GM19193 (cell line): ENCODE data around the gene L3MBTL1.

Experiments
- POLR2A ChIP-seq: IDR thresholded peaks from 4 replicates; pipeline ENCODE4 v1.6.1; 2011; ENCODE audit not compliant: insufficient read depth, insufficient read length; ENCODE audit errors: extremely low read depth

Gene L3MBTL1

DNA sequence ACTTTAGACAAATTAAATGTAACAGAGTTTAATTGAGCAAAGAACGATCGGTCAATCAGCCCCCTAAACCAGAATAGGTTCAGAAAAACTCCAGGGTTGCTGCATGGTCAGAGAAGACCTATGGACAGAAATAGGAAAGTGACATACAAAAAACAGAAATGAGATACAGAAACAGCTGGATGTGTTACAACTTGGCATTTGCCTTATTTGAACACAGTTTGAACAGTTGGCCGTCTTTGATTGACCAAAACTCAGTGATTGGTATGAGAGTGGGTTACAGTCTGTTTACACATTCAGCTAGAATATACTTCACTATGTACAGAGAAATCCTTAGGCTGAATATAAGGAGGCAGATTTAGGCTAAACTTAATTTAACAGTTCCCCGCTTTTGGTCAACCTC lies 29.9 kb upstream of the L3MBTL1 start:
- no peak for TF ChIP-seq POLR2A

DNA sequence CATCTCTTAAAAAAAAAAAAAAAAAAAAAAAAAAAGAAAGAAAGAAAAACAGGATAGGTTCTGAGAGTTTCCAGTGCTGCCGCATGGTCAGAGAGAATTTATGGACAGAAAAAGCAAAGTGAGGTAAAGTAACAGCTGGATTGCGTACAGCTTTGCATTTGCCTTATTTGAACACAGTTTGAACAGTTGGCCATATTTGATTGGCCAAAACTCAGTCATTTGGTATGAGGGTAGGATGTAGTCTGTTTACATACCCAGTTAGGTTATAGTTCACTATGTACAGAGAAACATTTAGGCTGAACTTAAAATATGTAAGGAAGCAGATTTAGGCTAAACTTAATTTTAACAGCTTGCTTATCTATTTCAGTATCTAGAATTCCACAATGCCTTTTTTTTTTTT lies 17.5 kb upstream of the L3MBTL1 start:
- TF ChIP-seq POLR2A = no peak

DNA sequence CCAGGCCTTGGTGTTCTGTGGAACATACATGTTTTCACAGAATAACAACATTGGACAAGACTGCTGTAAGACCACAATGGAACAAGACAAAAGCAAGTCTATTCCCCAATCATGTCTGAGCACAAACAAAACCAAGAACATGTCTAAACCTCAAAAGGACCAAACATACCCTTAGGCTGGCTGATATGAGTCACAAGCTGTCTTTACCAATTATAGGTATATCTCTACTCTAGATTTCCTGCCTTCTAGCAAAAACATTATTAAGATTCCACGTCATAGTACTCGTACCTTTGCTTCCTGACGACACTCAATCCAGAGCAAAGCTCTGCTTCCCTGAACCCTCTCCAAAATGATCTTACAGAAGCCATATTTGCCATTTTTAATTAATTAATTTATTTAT lies 15.4 kb upstream of the L3MBTL1 start:
- TF ChIP-seq POLR2A = no peak

DNA sequence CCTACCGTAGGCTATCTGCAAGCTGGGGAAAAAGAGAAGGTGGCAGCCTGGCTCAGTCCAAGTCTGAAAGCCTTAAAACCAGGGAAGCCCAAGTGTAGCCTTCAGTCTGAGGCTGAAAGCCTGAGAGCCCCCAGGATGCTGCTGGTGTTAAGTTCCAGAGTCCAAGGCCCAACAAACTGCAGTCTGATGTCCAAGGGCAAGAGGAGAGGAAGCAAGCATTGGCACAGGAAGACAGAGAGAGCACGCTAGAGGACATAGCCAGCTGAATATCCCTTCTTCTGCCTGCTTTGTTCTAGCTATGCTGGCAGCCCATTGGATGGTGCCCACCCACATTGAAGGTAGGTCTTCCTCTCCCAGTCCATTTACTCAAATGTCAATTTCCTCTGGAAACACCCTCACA lies 12.1 kb upstream of the L3MBTL1 start:
- no peak for TF ChIP-seq POLR2A

DNA sequence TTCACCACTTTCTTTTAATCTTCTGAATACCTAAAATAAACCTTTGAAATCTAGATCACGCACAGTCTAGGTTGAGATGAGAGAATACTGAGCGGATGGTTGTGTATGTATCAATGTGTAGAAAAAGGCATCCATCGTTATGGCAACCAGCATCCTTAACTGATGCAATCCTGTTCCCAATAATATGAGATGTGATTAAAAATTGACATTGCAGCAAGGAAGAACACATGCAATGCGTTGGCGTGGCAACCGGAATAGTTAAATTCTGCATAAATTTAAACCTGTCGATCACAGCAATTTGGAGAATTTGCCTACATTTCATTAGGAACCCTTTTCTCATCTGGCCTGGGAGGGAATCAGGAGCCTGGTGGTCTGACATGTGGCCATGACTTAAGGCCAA lies 1.3 kb upstream of the L3MBTL1 start:
- no peak for TF ChIP-seq POLR2A

- no peak for TF ChIP-seq POLR2A
Measured at GRCh38 chr20:43508106-43508505, 609 bp downstream of the L3MBTL1 start.

DNA sequence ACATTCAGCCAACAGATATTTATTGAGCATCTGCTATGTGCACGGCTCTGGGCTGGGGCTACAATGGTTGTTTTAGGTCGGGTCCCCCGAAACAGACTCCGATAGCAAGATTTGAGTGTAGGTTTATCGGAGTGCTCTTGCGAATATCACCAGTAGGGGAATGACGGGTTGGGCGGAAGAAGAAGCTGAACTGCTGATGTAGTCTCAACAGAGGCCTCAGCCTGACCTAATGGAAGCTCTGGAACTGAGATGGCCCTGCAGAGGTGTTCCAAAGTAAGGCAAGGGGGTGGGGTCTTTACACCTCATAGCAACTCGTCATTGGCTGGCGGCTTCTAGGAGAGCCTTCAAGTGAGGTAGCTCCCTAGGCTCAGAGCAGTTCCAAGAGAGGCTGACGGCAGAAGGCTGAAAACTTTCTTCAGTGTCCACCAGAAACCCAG lies 1.1 kb downstream of the L3MBTL1 start:
- TF ChIP-seq POLR2A = no peak

- no peak for TF ChIP-seq POLR2A
Measured at GRCh38 chr20:43511879-43512278, 4.4 kb downstream of the L3MBTL1 start.

- no peak for TF ChIP-seq POLR2A
Measured at GRCh38 chr20:43513372-43513930, 6.0 kb downstream of the L3MBTL1 start.

GRCh38 chr20:43513931-43514647 lies 6.6 kb downstream of the L3MBTL1 start:
- peak; percentile 52 for TF ChIP-seq POLR2A

- TF ChIP-seq POLR2A = no peak
Measured at GRCh38 chr20:43514648-43514999, 7.1 kb downstream of the L3MBTL1 start.

DNA sequence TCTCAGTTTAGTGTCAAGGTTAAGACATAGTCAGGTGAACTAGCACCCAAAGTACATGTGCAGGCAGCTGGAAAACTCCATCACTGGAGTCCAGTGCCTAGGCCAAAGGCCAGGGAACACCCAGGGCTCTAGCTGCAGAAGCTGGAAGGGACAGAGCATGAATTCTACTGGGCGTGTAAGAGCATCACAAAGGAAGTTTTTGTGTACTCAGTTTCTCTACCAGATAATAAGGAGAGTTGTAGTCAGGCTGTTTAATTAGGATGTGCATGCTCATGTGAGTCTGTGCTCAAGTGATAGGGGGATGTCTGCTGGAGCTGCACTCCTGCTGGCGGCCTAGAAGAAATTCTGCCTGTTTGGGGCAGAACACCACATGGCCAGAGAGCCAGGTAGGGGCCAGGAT lies 8.1 kb downstream of the L3MBTL1 start:
- no peak for TF ChIP-seq POLR2A

DNA sequence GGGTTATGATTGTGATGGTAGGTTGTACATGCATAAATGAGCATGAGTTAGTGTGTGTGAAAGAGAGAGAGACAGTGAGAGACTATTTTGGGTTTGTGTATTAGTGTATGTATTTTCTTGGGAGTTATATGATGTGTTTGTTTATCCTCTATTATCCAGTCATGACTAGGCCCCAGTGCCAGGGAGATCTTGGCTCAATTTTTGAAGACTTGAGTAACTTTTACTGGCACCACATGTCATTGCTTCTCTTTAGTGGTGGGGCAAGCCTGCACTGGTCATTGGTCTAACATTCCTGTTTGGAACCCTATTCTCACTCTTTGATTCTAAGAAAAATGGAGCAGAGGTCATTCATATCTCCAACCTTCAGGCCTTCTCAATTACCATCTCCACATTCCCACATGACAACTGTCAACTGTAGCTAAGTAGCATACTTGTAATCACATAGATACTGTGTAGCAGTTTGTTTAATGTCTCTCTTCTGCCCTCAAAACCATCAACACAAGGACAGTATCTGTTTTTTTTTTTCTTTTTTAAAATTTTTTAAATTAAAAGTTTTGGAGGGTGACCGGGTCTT lies 8.8 kb downstream of the L3MBTL1 start:
- TF ChIP-seq POLR2A = no peak

- TF ChIP-seq POLR2A = no peak
Measured at GRCh38 chr20:43520074-43520630, 12.7 kb downstream of the L3MBTL1 start.

DNA sequence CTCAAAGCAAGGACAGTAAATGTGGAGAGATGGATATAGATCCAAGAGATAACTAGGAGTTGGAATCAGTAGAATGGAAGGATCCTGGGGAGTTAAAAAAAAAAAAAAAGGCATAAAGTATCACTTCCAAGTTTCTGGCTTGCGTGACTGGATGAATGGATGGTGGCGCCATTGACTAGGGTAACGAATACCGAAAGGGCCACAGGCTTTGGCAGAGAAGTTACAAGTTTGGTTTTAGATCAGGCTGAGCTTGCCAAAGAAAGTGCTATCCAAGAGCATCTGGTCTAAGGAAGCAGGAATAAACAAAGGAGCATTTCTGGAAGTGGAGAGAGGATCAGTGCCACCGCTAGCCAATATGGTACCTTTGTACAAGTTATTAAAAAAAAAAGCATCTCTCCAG lies 17.5 kb downstream of the L3MBTL1 start:
- TF ChIP-seq POLR2A = no peak

GRCh38 chr20:43528258-43528875 lies 20.9 kb downstream of the L3MBTL1 start:
- no peak for TF ChIP-seq POLR2A

DNA sequence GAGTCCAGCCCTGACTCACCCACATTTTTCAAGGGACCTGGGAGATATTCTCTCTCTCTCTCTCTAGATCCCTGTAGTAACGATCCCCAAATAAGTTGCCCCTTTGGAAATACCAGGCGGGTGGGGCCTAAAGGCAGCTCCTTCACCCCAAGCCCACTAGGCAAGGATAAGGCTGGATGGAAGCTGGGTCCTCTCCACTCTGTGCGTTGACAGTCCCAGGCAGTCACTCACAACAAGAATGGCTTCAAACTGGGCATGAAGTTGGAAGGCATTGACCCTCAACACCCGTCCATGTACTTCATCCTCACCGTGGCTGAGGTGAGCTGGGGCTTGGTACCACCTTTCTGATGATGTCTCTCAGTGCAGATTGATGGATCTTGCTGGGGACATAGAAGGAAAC lies 21.6 kb downstream of the L3MBTL1 start:
- no peak for TF ChIP-seq POLR2A
